Esophagus squamous epithelium (tissue), 5 donors: ENCODE measurements around the gene DIPK1C. TPM values are rescaled to one million over a fixed set of nuclear protein-coding genes. Genes with fewer than 3 reads are reported as not detected.

Source experiments
- DNase-seq: peaks from one replicate; lab custom pipeline; 2025; lab: John Stamatoyannopoulos, UW
- H3K27ac ChIP-seq, 4 donors: fragments of 200-600 bp; sonication (generic); one replicate each; pipeline ENCODE4 v1.5.1; 2016 to 2019; ENCODE audit warnings: mild to moderate bottlenecking in 1 of 4
- H3K27me3 ChIP-seq, 4 donors: fragments of 200-600 bp; sonication (generic); 1 replicate in 3 of 4; 2 replicates in 1 of 4; pipeline versions ENCODE4 v1.5.1 to v1.6.0; 2017 to 2021; ENCODE audit warnings: antibody characterized with exemption in 1 of 4
- H3K36me3 ChIP-seq, 3 donors: fragments of 200-600 bp; sonication (generic); one replicate each; pipeline ENCODE4 v1.5.1; 2016 to 2019
- H3K4me1 ChIP-seq, 3 donors: fragments of 200-600 bp; sonication (generic); one replicate each; pipeline ENCODE4 v1.5.1; 2017 to 2019
- H3K4me3 ChIP-seq, 4 donors: fragments of 200-600 bp; sonication (generic); 1 replicate in 3 of 4; 2 replicates in 1 of 4; pipeline ENCODE4 v1.5.1; 2016 to 2019; ENCODE audit warnings: mild to moderate bottlenecking in 2 of 4, moderate library complexity in 1 of 4
- H3K9me3 ChIP-seq, 3 donors: fragments of 200-600 bp; sonication (generic); one replicate each; pipeline ENCODE4 v1.5.1; 2016 to 2019
- POLR2A ChIP-seq, 4 donors: fragments of 450-650 bp; IDR thresholded peaks; one replicate each; pipeline ENCODE4 v1.6.1; 2017; ENCODE audit warnings: antibody characterized with exemption in 4 of 4, mild to moderate bottlenecking in 4 of 4, moderate library complexity in 3 of 4
- WGBS, 2 donors: methylation state at CpG; one replicate each; pipeline ENCODE4 v1.1.5; 2018; 5-methylcytosine and 5-hydroxymethylcytosine counted together
- intact Hi-C: fragments of 100-400 bp; cut with DNase I; formaldehyde crosslinking; loops from one replicate; pipeline ENCODE4 v1.15.0; 2022
- total RNA-seq, 4 donors: library from RNA; depleted of rRNA; stranded (reverse); fragments of >200 nt; gene quantifications; one replicate each; pipeline ENCODE4 v1.1.0, GENCODE V29; 2016
- TF ChIP-seq, protein P1 (sequence below), 6 experiments: fragments of 450-650 bp in 4 of 6; fragments of 200-600 bp in 2 of 6; sonication (generic) in 2 of 6; IDR thresholded peaks; one replicate each; pipeline ENCODE4 v1.5.1; 2016 to 2019; ENCODE audit warnings: antibody characterized with exemption in 6 of 6, mild to moderate bottlenecking in 4 of 6, moderate library complexity in 4 of 6
- donor health status: DM: yes; HTN: yes; CAD: no.

Gene DIPK1C
- total RNA-seq, 4 donors from 2014 or later = not detected

GRCh38 chr18:74388227-74388626, 68.9 kb downstream of the DIPK1C start:
- TF ChIP-seq, protein P1, sequence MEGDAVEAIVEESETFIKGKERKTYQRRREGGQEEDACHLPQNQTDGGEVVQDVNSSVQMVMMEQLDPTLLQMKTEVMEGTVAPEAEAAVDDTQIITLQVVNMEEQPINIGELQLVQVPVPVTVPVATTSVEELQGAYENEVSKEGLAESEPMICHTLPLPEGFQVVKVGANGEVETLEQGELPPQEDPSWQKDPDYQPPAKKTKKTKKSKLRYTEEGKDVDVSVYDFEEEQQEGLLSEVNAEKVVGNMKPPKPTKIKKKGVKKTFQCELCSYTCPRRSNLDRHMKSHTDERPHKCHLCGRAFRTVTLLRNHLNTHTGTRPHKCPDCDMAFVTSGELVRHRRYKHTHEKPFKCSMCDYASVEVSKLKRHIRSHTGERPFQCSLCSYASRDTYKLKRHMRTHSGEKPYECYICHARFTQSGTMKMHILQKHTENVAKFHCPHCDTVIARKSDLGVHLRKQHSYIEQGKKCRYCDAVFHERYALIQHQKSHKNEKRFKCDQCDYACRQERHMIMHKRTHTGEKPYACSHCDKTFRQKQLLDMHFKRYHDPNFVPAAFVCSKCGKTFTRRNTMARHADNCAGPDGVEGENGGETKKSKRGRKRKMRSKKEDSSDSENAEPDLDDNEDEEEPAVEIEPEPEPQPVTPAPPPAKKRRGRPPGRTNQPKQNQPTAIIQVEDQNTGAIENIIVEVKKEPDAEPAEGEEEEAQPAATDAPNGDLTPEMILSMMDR (IDR thresholded peaks at IDR 0.05) = no peak
- TF ChIP-seq POLR2A (IDR thresholded peaks at IDR 0.05) = no peak
- WGBS, 2 donors = 25 to 57% methylated on average over 1 of the region's 1 CpG
- no peak for DNase-seq
- no peak overlapping the region for H3K27ac ChIP-seq
- peaks cover 0 to 5% (median 0%) of the 10 kb centered on the region in 4 donors for H3K27me3 ChIP-seq
- no peaks in the 10 kb centered on the region for H3K9me3 ChIP-seq
- H3K4me3 ChIP-seq = no peak overlapping the region
- H3K36me3 ChIP-seq = no peaks in the 10 kb centered on the region
- no peaks in the 10 kb centered on the region for H3K4me1 ChIP-seq
- intact Hi-C loops = no loop called here

- H3K36me3 ChIP-seq = no peaks in the 10 kb centered on the region
- H3K27ac ChIP-seq = no peak overlapping the region
- WGBS, 2 donors = 36 to 39% methylated on average over 6 of the region's 6 CpGs
- no peak for DNase-seq
- TF ChIP-seq POLR2A (IDR thresholded peaks at IDR 0.05) = no peak
- TF ChIP-seq, protein P1 (IDR thresholded peaks at IDR 0.05) = no peak
- peaks cover 0 to 6% (median 0%) of the 10 kb centered on the region in 4 donors for H3K27me3 ChIP-seq
- H3K4me1 ChIP-seq = no peaks in the 10 kb centered on the region
- no peaks in the 10 kb centered on the region for H3K9me3 ChIP-seq
- intact Hi-C loops = no loop called here
- H3K4me3 ChIP-seq = no peak overlapping the region
These were observed 69.7 kb downstream of the DIPK1C start for GRCh38 chr18:74387383-74387782.

Other genes starting within 250 kb of the DIPK1C start
- gene CYB5A, start 165.3 kb downstream of the DIPK1C start, total RNA-seq = 100 to 1,000 TPM in 1 of 4 donors, 10 to 100 TPM in 3; 75.2 to 115 (median 90.3) TPM
- not detected for gene C18orf63, start 141.5 kb downstream of the DIPK1C start, total RNA-seq
- 100 to 1,000 TPM in 2 of 4 donors, 10 to 100 TPM in 2; 66.6 to 136 (median 87.9) TPM for gene CNDP2, start 39.1 kb upstream of the DIPK1C start, total RNA-seq
- gene CNDP1, start 77.2 kb upstream of the DIPK1C start, total RNA-seq = not detected
- 10 to 100 TPM in 2 of 4 donors, 1 to 10 TPM in 2; 6.4 to 21.2 (median 13.1) TPM for gene ZNF407, start 140.6 kb upstream of the DIPK1C start, total RNA-seq